ENCODE results near the gene BAZ2A.

Gene BAZ2A

DNA sequence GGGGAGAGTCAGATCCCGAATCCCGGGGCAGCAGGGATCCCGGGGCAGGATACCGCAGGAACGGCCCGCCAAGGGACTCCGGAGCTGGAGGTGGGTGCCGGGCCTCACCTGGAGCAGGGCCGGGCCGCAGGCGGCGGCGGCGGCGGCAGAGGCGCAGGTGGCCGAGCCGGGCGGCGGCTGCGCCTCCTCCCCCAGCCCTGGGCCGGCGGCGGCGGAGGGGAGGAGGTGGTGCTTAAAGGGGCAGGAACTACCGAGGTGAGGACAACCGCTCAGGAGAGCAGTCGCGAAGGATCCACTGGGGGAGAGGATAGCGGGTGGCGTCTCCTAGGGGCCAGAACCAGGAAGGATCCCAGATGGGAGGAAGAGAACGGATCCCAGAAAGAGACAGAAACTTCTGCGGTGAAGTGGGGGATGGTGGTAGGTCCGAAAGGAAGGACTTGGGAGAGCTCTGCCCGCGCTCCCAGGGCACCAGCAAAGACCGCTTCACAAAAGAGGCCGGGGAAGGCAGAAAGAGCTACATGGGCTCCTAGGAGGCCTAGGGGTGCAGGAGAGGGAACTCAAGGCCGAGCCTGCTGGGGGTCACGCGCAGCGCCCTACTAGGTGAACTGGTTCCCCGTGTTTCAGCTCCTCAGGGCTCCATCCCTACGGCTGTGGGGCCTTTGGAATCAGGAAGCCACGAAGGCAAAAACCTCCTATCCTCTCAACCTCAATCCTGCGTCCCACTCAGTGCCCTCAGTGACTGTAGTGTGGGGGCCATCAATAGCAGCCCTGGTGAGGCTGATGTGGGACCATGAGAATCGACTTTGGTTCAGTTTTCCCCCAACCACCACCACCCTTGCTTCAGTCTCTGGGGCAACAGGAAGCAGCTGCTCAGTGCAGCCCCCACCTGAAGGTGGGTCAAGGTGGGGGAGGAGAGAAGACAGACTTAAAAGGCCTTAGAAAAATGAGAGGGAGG is 5.0 kb upstream of the BAZ2A start:
- no peak for FAIRE-seq

DNA sequence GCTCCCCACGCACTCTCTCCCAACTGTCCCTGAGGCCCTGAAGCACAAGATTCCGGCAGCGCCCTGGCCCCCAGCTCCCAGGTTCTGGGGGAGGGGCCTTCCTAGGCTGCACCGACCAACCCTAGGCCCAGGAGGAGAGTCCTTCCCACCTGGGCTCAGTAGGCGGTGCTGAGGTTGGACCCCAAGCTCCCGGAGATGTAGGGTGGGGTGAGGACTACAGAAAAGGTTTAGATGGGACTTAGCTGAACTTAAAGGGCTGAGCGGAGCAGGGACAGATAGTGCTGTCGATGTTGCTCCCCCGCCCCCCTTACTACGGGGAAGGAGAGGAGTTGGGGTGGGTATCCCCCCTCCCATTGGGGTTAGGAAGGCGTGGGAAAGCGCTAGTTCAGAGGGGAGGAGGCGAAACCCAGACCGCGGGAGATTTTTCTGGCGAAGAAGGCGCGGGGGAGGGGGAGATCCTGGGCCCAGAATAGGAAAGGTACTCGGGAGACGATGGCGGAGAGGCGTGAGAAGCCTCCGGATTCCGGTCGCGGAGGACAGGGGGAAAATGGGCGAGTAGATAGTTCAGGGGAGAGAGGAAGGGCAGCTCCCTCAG is 4.2 kb upstream of the BAZ2A start:
- no peak for FAIRE-seq

DNA sequence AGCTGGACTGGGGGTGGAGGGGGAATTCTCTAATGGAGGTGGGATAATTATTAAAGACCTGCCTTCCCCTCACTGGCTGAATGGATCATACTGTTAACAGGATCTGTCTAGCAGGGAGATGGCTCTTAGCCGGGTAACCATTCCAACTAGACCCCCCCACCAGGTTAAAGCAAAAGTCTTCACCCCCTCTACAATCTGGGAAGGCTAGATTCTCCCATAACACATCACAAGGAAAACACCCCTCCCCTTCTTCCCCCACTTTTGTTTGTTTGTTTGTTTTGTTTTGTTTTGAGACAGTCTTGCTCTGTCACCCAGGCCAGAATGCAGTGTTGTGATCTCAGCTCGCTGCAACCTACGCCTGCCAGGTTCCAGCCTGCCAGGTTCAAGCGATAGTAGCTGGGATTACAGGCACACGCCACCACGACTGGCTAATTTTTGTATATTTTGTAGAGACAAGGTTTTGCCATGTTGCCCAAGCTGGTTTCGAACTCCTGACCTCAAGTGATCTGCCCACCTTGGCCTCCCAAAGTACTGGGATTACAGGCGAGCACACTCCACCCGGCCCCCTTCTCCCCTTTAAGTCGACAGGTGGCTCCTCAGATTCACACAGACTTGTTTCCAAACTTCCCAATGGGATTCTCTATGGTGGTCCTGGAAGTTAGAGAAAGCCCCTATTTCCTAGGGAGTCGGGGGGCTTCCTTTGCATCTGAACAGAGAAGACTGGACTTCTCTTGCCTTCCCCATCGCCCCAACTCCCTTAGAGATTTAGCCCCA is 3.5 kb upstream of the BAZ2A start:
- no peak for FAIRE-seq

DNA sequence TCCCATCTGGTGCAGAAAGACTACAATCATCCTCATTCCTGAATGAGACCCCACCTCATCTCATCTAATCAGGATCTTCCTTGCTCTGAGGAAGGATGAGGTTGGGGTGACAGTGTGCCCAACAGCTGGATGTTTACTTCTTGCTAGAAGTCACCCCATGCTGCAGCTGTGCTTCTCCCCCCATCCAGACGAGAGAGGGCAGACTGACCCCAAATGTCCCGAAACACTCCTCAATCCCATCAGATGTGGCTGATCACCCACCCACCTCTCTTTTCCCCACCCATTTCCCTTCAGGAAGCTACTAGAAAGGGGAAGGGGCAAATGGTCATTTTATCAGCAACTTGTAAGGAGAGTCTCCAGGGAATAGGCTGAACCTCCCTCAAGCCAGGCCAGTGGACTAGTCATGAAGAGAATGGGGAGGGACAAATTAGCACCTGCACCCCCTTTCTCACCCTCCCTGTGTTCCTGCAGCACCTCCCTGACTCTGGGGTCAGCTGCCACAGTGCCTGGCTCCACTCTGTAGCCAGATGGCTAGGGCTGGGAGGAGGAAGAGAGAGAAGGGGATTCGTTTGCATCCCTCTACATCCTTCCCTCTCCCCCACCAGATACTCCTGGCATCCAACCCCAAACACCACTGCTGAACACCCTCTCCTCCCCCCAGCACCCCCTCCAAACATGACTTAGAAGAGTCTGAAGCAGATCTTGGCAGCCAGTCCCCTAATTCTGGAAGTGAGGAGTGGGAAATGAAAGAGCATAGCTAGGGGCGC is 2.8 kb upstream of the BAZ2A start:
- no peak for FAIRE-seq

DNA sequence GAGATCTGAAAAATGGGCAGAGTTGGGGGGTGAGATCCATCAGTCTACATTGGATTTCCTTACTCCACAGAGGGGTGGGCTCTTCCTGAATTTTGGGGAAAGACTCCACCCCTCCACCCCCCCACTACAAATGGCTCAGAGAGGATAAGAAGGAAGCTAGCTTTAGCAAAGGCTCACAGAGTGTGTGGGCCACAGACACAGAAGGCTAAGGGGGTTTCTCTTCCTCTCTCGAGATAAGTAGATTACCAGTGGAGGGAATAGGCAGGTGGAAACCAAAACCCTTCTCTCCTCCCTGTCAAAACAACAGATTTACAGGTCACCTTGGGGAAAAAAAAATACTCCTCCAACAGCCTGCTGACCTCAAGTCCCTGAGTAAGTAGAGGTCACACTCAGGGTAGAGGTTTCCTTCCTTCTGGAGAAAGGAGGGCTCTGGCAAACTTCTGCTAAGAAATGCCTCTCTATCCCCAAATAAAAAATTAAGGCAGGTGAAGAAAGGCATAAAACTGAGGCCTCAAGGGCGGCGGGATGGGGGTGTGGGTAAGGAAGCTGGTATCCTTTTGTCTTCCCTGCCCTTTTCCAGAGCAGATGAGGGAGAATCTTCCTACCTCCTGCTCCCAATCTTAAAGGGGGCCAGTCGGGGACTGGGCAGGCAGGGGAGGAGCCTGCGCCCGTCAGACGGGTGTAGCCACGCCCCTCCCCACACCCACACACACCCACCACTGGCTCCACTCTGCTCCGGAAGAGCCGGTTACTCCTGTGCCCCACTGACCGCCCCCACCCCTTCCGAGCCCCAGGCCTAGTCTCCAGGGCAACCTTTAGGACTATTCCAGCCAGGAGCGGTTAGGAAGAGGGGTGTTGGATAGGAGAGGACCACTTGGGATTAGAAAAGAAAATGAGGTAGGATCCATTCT is 1.9 kb upstream of the BAZ2A start:
- FAIRE-seq, result no peak

DNA sequence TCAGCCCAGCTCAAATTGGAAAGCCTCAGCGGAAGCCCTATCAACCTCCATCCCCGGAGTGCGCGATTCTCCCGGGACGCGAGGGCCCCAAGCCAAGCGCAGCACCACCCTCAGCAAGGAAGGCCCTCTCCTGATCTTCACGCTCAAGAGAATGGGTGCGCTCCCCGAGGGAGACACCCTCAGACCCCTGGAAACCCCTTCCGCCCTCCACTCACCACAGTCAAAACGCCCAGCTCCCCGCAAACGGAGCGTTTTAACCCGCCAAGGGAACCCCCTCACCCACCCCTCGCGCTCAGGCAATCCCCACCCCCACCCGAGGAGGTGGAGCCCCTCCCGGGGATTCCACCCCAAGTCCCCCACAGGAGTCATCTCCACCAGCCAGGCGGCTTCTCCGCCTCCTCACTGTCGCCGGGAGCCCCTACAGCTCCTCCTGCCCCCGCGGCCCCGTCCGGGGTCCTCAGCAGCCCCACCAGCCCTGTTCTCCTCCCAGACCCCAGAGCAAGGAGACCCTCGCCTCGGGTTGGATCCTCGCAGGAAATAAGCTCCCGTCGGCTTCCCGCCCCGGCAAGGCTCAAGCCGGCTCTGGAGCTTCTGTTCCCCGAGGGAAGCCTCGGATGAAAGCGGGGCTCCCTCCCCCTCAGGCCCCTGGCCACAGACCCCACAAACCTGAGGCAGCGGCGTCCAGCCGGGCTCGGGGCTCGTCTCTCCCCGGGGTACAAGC is 507 bp downstream of the BAZ2A start:
- FAIRE-seq, result no peak

DNA sequence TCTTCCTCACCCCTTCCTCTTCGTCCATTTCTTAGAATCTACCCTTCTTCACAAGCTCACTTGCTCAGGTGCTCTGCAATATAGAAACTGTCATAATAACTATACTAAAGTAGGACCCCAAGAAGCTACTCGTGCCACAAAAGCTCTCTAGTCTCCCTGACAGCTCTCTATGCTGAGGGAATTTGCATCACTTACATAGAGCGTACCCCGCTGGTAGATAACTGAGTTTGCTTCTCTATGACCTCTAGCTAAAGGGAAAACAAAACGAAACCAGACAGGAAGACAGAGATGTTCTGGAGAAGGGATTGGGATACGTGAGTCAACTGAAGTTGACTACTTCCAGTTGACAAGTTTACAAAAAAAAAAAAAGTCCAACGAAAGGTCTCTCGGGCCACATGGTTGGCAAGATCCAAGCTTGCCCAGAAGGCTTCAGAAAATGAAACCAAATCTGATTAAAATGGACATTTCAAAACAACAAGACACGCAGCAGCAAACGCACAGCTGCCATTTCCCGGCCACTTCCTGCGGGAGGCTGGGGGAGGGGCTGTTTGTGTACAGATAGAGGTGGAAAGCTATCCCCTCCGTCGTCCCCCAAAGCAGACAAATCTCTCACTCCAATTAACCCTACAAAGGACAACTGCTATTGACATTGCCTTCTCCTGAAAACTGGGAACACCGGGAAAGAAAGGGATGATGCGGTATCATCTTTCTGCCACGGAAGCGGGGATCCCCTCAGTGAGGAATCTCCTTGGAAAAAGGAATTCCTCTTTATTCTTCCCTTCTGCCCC is 1.3 kb downstream of the BAZ2A start:
- FAIRE-seq, result no peak

DNA sequence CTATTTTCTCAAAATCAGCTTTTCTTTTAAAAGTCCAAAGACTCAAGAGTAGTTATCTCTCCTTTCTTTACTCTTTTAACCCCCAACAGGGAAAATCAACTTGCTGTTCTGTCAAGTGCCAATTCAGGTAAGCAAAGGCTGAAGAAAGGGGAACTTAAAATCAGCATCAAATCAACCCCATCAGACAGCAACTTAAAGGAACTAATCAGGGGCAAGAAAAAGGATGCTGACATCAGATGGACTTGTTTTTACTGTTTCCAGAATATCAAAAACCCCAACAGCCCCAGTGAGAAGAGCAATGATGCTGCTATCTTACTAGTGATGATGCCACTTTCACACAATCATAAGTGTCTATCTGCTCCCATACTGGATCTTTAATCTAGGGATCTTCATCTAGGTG is 3.4 kb downstream of the BAZ2A start:
- no peak for FAIRE-seq

DNA sequence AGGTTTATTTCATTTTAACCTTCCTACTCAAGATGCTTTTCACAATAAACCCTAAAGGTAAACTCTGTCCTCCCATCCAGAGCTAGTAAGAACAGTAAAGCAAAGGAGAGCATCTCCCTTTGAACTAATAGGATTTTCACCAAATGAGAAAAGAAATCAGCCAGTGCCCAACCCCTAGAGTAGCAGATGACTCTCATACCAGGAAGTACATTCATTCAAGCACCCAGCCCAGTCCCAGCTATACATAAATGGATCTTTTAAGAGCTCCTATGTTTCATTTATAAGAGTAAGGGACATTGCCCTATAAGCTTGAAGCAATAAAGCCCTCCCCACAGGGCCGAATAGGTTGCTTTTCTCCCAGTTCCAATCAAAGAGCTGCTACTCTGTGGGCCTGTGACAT is 7.6 kb downstream of the BAZ2A start:
- no peak for FAIRE-seq

DNA sequence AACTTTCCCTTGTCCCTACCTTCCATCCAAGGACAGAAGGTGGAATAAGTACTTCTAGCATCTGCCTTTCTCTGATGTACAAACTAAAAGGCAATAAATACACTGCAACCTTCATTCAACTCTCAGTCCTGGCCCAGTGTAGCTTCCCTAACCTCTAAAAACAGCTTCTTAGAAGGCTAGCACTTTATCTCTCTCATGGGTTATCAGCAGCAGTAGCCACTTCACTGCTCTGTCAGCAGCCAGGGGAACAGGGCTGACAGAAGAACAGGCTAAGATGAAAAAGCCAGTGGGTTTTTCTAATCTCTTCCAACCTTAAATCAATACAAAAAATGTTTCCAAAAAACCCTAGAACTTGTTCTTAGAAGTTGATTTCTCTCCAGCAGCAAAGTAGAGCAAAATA is 13.2 kb downstream of the BAZ2A start:
- FAIRE-seq, result no peak

DNA sequence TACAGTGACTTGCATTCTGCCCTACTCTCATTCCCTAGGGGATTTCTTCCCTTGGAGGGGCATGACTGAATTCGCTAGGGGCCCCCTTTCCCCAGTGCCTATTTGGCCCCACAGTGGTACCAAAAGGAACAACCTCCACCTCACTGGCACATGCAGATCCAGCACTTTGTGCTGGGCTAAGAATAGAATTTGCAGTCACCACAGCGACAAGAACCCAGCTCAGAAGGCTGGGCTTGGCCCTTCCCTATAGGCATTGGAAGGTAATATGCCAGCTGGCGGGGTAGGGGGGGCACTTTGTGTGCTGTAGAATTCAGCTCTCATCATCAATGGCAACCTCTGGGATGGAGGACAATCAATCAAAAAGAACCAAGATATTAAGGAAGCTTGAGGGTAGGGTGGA is 13.9 kb downstream of the BAZ2A start:
- FAIRE-seq, result no peak

DNA sequence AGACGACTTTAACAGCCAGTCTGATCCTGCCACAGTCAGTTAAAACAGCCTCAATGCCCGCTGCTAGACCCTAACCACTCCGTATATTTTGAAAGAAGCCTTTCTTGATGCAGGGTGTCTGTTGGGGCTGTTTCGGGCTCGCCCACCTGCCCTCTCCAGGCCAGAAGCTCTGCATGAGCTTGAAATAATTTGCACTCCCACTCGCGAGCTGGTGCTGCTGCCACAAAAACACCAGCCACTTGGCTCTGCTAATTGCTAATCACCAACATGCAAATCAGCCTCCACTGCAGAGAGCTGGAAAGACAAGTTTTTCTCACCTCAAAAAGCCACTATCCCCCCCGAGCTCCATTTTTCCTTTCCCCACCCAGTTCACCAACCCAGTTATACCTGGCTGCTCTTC is 15.5 kb downstream of the BAZ2A start:
- no peak for FAIRE-seq

DNA sequence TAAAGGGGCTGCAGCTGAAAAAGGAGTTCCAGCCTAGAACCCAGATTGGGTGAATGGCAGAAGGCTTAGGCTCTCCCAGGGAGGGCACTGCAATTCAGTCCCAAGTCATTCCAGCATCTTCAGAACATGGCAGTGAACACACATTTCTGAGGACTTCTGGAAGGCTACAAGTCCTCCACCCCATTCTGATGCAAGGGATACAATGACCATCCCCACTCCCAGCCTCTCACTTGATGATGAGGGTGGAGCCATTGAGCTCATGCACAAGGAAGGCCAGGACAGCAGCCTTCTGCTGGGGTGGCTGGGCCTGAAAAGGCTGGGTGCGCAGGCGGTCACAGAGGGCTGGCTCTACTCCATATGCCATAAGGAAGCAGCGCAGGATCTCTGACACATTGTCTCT is 25.8 kb downstream of the BAZ2A start:
- FAIRE-seq, result no peak

DNA sequence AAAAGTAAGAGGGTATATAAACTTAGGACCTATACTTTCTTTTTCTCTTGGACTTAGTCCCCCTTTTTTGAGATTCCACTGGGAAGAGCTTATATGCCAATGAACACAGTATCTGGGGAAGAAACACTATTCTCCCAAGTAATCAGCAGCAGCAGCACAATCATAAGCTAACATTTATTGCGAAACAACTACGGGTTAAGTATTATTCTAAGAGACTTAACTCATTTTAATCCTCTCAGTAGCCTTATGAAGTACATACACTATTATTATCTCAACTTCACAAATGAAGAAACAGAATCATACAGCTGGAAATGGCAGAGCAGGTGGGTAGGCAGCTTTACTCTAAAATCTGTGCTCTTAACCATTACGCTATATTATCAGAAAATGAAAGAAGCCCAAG is 27.9 kb downstream of the BAZ2A start:
- no peak for FAIRE-seq

DNA sequence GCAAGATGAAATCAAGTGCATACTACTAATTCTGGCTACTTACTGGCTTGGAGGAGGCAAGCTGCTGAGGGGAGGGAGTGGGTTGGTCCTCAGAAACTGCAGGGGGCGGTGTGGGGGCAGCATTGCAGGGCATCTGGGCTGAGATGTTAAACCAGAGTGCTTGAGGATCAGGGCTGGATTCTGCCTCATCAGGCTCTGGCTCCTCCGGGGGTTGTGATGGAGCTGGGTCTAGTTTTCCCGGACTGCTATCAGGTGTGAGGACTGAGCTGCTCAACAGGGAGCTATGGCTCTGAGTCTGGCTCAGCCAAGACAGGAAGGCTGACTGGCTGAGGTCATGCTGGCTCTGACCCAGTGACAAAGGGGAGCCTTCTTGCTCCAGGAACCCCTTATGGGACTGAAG is 28.6 kb downstream of the BAZ2A start:
- no peak for FAIRE-seq

DNA sequence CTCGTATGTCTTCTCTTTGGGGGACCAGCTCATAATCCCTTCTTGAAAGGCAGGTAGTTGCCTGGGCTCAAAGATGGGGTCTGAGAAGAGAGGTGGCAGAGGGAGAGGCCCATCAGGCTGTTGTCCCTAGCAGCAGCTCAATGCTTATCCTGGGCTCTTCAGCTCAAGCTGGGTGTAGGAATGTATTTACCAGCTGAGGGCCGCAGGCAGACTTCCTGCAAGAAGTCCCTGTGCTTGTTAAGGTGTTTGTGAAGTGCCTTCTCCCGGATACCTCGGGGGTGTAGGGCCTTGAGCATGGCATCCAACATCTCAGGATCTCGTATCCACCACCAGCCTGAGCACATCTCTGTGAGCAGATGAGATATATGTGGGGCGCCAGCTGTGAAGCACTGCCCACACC is 29.4 kb downstream of the BAZ2A start:
- no peak for FAIRE-seq

DNA sequence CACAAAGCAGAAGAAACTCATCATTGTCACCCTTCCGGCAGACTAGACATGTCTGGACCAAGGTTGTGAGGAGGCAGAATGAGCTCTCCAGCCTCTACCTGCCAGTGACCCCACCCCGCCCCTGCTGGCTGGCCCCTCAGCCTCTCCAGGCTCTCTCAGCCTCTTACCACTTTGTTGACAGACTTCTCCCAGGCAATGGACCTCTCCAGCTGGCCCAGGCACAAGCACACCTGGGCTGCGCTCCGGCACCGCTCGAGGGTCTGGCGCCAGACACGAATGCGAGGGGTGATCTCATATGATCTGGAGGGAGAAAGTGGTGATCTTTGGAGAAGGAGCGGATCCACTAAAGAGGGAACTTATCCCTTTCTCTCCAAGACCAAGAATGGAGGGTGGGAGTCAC is 30.3 kb downstream of the BAZ2A start:
- no peak for FAIRE-seq

DNA sequence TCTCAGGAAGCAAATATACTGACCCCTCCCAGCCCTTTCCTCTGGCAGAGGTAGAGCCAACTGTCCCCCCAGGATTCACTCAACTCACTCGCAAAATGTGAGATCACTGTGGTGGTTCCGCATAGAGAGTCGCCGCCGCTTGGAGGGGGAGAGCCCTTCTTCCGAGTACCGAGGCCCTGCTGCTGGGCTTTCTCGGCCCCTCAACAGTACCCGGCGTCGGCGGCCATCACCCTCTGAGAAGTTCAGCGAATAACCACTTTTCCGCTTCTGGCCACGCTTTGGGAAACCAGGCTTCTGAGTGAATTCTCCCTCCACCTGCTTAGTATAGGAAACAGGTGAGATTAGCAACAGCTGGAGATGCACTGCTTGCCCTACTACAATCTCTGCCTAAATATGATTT is 31.1 kb downstream of the BAZ2A start:
- no peak for FAIRE-seq

DNA sequence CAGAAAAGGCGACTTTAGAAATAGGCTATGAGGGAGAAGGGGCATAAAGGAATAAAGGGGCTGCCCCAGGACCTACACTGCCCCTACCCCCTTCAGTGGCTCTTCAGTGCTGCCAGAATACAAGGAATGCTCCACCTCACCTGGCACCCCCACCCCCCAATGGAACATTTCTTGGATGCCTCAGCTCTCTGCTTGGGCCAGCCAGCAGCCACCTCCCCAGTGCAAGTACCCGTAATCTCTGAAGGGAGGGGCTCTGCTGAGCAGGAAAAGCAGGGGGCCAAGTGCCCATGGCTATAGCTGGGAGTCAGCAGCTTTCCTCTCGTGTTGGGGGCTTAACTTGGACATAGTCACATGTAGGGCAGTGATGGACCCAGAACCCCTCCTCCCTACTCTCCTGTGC is 33.3 kb downstream of the BAZ2A start:
- no peak for FAIRE-seq

DNA sequence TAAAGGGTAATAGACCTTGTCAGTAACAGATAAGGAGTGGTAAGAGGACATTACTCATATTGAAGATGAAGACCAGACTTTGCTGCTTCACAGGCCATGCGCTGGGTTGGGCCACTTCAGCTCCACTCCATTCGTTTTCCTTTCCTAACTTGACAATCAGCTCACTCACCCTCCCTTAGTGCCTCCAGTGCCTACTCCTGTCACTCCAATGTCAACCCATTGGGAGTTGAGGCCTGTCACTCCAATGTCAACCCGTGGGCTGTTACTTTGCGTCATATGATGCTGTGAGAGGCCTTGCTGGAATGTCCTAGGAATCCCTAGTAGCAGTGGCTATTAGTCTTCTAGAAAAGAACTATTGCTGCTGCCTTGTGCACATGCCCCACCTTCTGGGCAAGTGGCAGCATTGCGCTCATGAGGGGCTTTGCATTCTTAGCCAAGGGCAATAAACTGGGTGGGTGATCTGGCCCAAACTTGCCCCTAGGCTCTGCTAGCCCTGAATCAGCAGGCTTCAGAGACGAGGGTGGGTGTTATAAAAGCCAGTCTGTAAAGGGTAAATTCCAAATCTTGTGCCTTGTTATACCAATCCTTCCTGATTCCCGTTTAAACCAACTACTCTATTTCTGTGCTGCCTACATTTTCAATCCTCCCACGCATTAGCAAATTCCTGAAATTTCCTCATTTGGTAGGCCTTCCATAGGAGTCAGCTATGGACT is 36.1 kb downstream of the BAZ2A start:
- FAIRE-seq, result no peak
